Uterus (tissue), 4 donors: ENCODE measurements around the gene FMO4. TPM values are rescaled to one million over a fixed set of nuclear protein-coding genes. Genes with fewer than 3 reads are reported as not detected.
A peak's percentile ranks its signal among the peaks of the same experiment; 100 is the strongest.
"Not testable (repeated sequence)": the region's sequence is repeated elsewhere in the genome, so short reads cannot be mapped to it uniquely, and the experiment has no call there.

ENCODE experiments used
- DNase-seq, 2 donors: peaks; one replicate each; pipeline ENCODE4 v3.0.0-alpha.2; 2019 to 2020
- H3K27ac ChIP-seq, 2 donors: fragments of 200-600 bp; sonication (generic); 1 replicate in 1 of 2; 2 replicates in 1 of 2; pipeline ENCODE4 v1.5.1; 2016 to 2018
- H3K27me3 ChIP-seq, 2 donors: fragments of 200-600 bp; sonication (generic); one replicate each; pipeline ENCODE4 v1.5.1; 2018 to 2019; ENCODE audit warnings: control low read depth in 1 of 2
- H3K36me3 ChIP-seq, 2 donors: fragments of 200-600 bp; sonication (generic); one replicate each; pipeline ENCODE4 v1.5.1; 2019; ENCODE audit warnings: control low read depth in 1 of 2
- H3K4me1 ChIP-seq, 2 donors: fragments of 200-600 bp; sonication (generic); one replicate each; pipeline ENCODE4 v1.5.1; 2018 to 2019; ENCODE audit warnings: control low read depth in 1 of 2
- H3K4me3 ChIP-seq, 2 donors: fragments of 200-600 bp; sonication (generic); 1 replicate in 1 of 2; 2 replicates in 1 of 2; pipeline ENCODE4 v1.5.1; 2018 to 2019; ENCODE audit warnings: mild to moderate bottlenecking in 1 of 2
- H3K9me3 ChIP-seq, 2 donors: fragments of 200-600 bp; sonication (generic); one replicate each; pipeline ENCODE4 v1.5.1; 2019; ENCODE audit warnings: control low read depth in 1 of 2
- CTCF ChIP-seq, 4 experiments: fragments of 200-600 bp in 2 of 4; fragments of 450-650 bp in 2 of 4; sonication (generic) in 2 of 4; IDR thresholded peaks; one replicate each; pipeline ENCODE4 v1.5.1; 2016 to 2019; ENCODE audit warnings: antibody characterized with exemption in 4 of 4, mild to moderate bottlenecking in 2 of 4, moderate library complexity in 1 of 4
- POLR2A ChIP-seq, 2 donors: fragments of 450-650 bp; IDR thresholded peaks; one replicate each; pipeline ENCODE4 v1.6.1; 2016; ENCODE audit warnings: antibody characterized with exemption in 2 of 2, mild to moderate bottlenecking in 1 of 2, moderate library complexity in 1 of 2
- intact Hi-C: fragments of 100-400 bp; cut with DNase I; formaldehyde crosslinking; loops from one replicate; pipeline ENCODE4 v1.15.1; 2023; ENCODE audit warnings: low total_unique reads
- total RNA-seq, 4 donors: library from RNA; depleted of rRNA in 3 of 4; stranded (reverse); fragments of >200 nt in 3 of 4; gene quantifications; one replicate each; pipeline versions ENCODE4 v1.1.0 to v1.2.4, GENCODE V29; 2014 to 2023
- donor health status: DM: yes; HTN: yes; CAD: no.

Gene FMO4
- total RNA-seq, 4 donors from 2014 or later = 1.8 to 10.7 (median 4.0) TPM; not detected in 1

- Histone ChIP-seq H3K27me3 (no peaks in the 10 kb centered on the region), H3K4me3 (no peak overlapping the region), H3K9me3 (no peaks in the 10 kb centered on the region), H3K27ac (no peak overlapping the region), H3K36me3 (no peaks in the 10 kb centered on the region), H3K4me1 (no peaks in the 10 kb centered on the region)
- intact Hi-C loops = no loop called here
- no peak for DNase-seq
- no peak for TF ChIP-seq CTCF (IDR thresholded peaks at IDR 0.05)
- no peak for TF ChIP-seq POLR2A (IDR thresholded peaks at IDR 0.05)
These were observed 23.4 kb upstream of the FMO4 start for GRCh38 chr1:171290621-171291020.

GRCh38 chr1:171292799-171293198 lies 21.2 kb upstream of the FMO4 start:
- no peak overlapping the region for H3K4me3 ChIP-seq
- H3K9me3 ChIP-seq = no peaks in the 10 kb centered on the region
- no peak overlapping the region for H3K27ac ChIP-seq
- no peaks in the 10 kb centered on the region for H3K27me3 ChIP-seq
- intact Hi-C loops = no loop called here
- no peaks in the 10 kb centered on the region for H3K4me1 ChIP-seq
- TF ChIP-seq CTCF (IDR thresholded peaks at IDR 0.05) = no peak
- TF ChIP-seq POLR2A (IDR thresholded peaks at IDR 0.05) = no peak
- H3K36me3 ChIP-seq = no peaks in the 10 kb centered on the region
- no peak for DNase-seq

GRCh38 chr1:171295383-171295782 lies 18.6 kb upstream of the FMO4 start:
- intact Hi-C loops, H3K9me3 ChIP-seq, H3K36me3 ChIP-seq, H3K27me3 ChIP-seq, H3K4me1 ChIP-seq, H3K4me3 ChIP-seq: not testable (repeated sequence)
- peak; percentile 23 to 35 for DNase-seq
- H3K27ac ChIP-seq = peak overlapping the region; percentile 18 to 37

- intact Hi-C loops = no loop called here
- peak overlapping the region; percentile 18 to 37 for H3K27ac ChIP-seq
- peaks cover 0 to 10% of the 10 kb centered on the region in 2 donors for H3K9me3 ChIP-seq
- H3K4me3 ChIP-seq = no peak overlapping the region
- H3K36me3 ChIP-seq = no peaks in the 10 kb centered on the region
- TF ChIP-seq POLR2A (IDR thresholded peaks at IDR 0.05) (no peak), CTCF (IDR thresholded peaks at IDR 0.05) (no peak)
- DNase-seq = no peak
- H3K27me3 ChIP-seq = no peaks in the 10 kb centered on the region
- H3K4me1 ChIP-seq = no peaks in the 10 kb centered on the region
These were observed 18.2 kb upstream of the FMO4 start for GRCh38 chr1:171295821-171296220.

- TF ChIP-seq CTCF (IDR thresholded peaks at IDR 0.05) = no peak
- TF ChIP-seq POLR2A (IDR thresholded peaks at IDR 0.05) = no peak
- intact Hi-C loops = no loop called here
- no peak for DNase-seq
These were observed 17.1 kb upstream of the FMO4 start for GRCh38 chr1:171296897-171297296.

GRCh38 chr1:171298696-171299095 lies 15.3 kb upstream of the FMO4 start:
- TF ChIP-seq CTCF (IDR thresholded peaks at IDR 0.05) = no peak
- no peak for TF ChIP-seq POLR2A (IDR thresholded peaks at IDR 0.05)
- Histone ChIP-seq H3K27me3 (no peaks in the 10 kb centered on the region), H3K4me1 (no peaks in the 10 kb centered on the region), H3K36me3 (no peaks in the 10 kb centered on the region), H3K9me3 (peaks cover 0 to 10% of the 10 kb centered on the region in 2 donors), H3K27ac (no peak overlapping the region), H3K4me3 (no peak overlapping the region)
- DNase-seq = no peak
- intact Hi-C loops = no loop called here

More at GRCh38 chr1:171296897-171297296, 17.1 kb upstream of the FMO4 start:
- no peak overlapping the region for H3K4me3 ChIP-seq
- no peaks in the 10 kb centered on the region for H3K36me3 ChIP-seq
- H3K4me1 ChIP-seq = no peaks in the 10 kb centered on the region
- H3K27ac ChIP-seq = no peak overlapping the region
- H3K27me3 ChIP-seq = no peaks in the 10 kb centered on the region
- peaks cover 0 to 10% of the 10 kb centered on the region in 2 donors for H3K9me3 ChIP-seq
